Activated naive CD8-positive, alpha-beta T cell treated with anti-CD3 and anti-CD28 coated beads, Interleukin-2, amount 50 U/mL, for 16 hours (primary cell): ENCODE measurements around the gene PPP2R2C.

Experiments used
- DNase-seq: peaks from one replicate; pipeline ENCODE4 v3.0.0-alpha.2; 2020; ENCODE audit warnings: low read depth, low spot score

Gene PPP2R2C

GRCh38 chr4:6449746-6450369, 22.6 kb downstream of the PPP2R2C start:
- no peak for DNase-seq

- no peak for DNase-seq
Observed at GRCh38 chr4:6449335-6449734, 23.1 kb downstream of the PPP2R2C start.

GRCh38 chr4:6448476-6449170, 23.8 kb downstream of the PPP2R2C start:
- no peak for DNase-seq

- no peak for DNase-seq
Observed at GRCh38 chr4:6447672-6448171, 24.7 kb downstream of the PPP2R2C start.

GRCh38 chr4:6446538-6447451, 25.6 kb downstream of the PPP2R2C start:
- no peak for DNase-seq

GRCh38 chr4:6446130-6446482, 26.3 kb downstream of the PPP2R2C start:
- no peak for DNase-seq

GRCh38 chr4:6445403-6446129, 26.8 kb downstream of the PPP2R2C start:
- DNase-seq = no peak

GRCh38 chr4:6444582-6444981, 27.8 kb downstream of the PPP2R2C start:
- DNase-seq = no peak

- DNase-seq = no peak
Observed at GRCh38 chr4:6443035-6444023, 29.1 kb downstream of the PPP2R2C start.

GRCh38 chr4:6442555-6442954, 29.9 kb downstream of the PPP2R2C start:
- DNase-seq = no peak

GRCh38 chr4:6441758-6442157, 30.7 kb downstream of the PPP2R2C start:
- DNase-seq = no peak

- no peak for DNase-seq
Observed at GRCh38 chr4:6441202-6441582, 31.2 kb downstream of the PPP2R2C start.

GRCh38 chr4:6440506-6441201, 31.8 kb downstream of the PPP2R2C start:
- no peak for DNase-seq

- no peak for DNase-seq
Observed at GRCh38 chr4:6439120-6439762, 33.2 kb downstream of the PPP2R2C start.

- no peak for DNase-seq
Observed at GRCh38 chr4:6437826-6438238, 34.6 kb downstream of the PPP2R2C start.

GRCh38 chr4:6435010-6435409, 37.4 kb downstream of the PPP2R2C start:
- no peak for DNase-seq

- no peak for DNase-seq
Observed at GRCh38 chr4:6430927-6431326, 41.5 kb downstream of the PPP2R2C start.

- DNase-seq = no peak
Observed at GRCh38 chr4:6427439-6428090, 44.8 kb downstream of the PPP2R2C start.
